Right lobe of liver (tissue), 6 donors: Measurements from ENCODE around the gene SGCA. TPM values are rescaled to one million over a fixed set of nuclear protein-coding genes. Genes with fewer than 3 reads are reported as not detected.

Source experiments
- ATAC-seq, 4 donors: fragments of 200-7000 bp; cut with Tn5 transposase; one replicate each; pipeline ENCODE4 v1.9.1; 2020; ENCODE audit warnings: mild to moderate bottlenecking in 4 of 4, moderate library complexity in 4 of 4
- DNase-seq, 3 donors: peaks; one replicate each; pipeline ENCODE4 v3.0.0-alpha.2; 2020
- H3K27ac ChIP-seq, 3 donors: fragments of 200-600 bp; one replicate each; pipeline ENCODE4 v1.8.0; 2022
- H3K27me3 ChIP-seq, 2 donors: fragments of 200-600 bp; one replicate each; pipeline ENCODE4 v1.8.0; 2022
- H3K36me3 ChIP-seq, 4 donors: fragments of 200-600 bp; sonication (generic) in 1 of 4; one replicate each; pipeline versions ENCODE4 v1.5.1 to v1.8.0; 2017 to 2022; ENCODE audit warnings: control low read depth in 1 of 4
- H3K4me1 ChIP-seq, 4 donors: fragments of 200-600 bp; sonication (generic) in 1 of 4; one replicate each; pipeline versions ENCODE4 v1.5.1 to v1.8.0; 2017 to 2022; ENCODE audit warnings: control low read depth in 1 of 4
- H3K4me3 ChIP-seq, 3 donors: fragments of 200-600 bp; one replicate each; pipeline ENCODE4 v1.8.0; 2022
- H3K9me3 ChIP-seq, 4 donors: fragments of 200-600 bp; sonication (generic) in 1 of 4; one replicate each; pipeline versions ENCODE4 v1.5.1 to v1.8.0; 2017 to 2022; ENCODE audit warnings: control low read depth in 1 of 4
- CTCF ChIP-seq, 4 donors: fragments of 200-600 bp in 3 of 4; fragments of 450-650 bp in 1 of 4; IDR thresholded peaks; one replicate each; pipeline versions ENCODE4 v1.5.1 to v1.8.0; 2016 to 2022; ENCODE audit warnings: antibody characterized with exemption in 4 of 4, mild to moderate bottlenecking in 2 of 4
- POLR2A ChIP-seq: fragments of 450-650 bp; IDR thresholded peaks from one replicate; pipeline ENCODE4 v1.6.1; 2017; ENCODE audit warnings: antibody characterized with exemption, mild to moderate bottlenecking
- WGBS: methylation state at CpG from one replicate; pipeline ENCODE4 v1.1.6; 2018; ENCODE audit warnings: low coverage, low lambda C conversion rate; ENCODE audit not compliant: insufficient coverage; ENCODE audit errors: missing lambda C conversion rate; 5-methylcytosine and 5-hydroxymethylcytosine counted together
- intact Hi-C, 2 donors: fragments of 100-400 bp; cut with DNase I; formaldehyde crosslinking; loops; one replicate each; pipeline versions ENCODE4 v1.11.2 to v1.14.1; 2022
- total RNA-seq, 6 experiments: library from RNA; depleted of rRNA in 2 of 6; stranded (reverse); fragments of >200 nt in 2 of 6; fragmentation: NEBNext Ultra II Directional in 3 of 6; extraction: Animal tissue kit (Norgen Biotek cat#: 25700) in 3 of 6; gene quantifications; one replicate each; pipeline versions ENCODE4 v1.1.0 to v1.2.4, GENCODE V29; 2016 to 2023
- donor health status: DM: no; HTN: yes; CAD: no.
- donor health status: DM: no; HTN: no; CAD: no.
- donor health status: DM: no; HTN: no; CAD: no.
- donor health status: DM: no; HTN: yes; CAD: no.
- donor health status: DM: no; HTN: yes; CAD: no.

Gene SGCA
- total RNA-seq, 6 experiments from 2014 or later: 0.48 to 2.8 (median 1.6) TPM

DNA sequence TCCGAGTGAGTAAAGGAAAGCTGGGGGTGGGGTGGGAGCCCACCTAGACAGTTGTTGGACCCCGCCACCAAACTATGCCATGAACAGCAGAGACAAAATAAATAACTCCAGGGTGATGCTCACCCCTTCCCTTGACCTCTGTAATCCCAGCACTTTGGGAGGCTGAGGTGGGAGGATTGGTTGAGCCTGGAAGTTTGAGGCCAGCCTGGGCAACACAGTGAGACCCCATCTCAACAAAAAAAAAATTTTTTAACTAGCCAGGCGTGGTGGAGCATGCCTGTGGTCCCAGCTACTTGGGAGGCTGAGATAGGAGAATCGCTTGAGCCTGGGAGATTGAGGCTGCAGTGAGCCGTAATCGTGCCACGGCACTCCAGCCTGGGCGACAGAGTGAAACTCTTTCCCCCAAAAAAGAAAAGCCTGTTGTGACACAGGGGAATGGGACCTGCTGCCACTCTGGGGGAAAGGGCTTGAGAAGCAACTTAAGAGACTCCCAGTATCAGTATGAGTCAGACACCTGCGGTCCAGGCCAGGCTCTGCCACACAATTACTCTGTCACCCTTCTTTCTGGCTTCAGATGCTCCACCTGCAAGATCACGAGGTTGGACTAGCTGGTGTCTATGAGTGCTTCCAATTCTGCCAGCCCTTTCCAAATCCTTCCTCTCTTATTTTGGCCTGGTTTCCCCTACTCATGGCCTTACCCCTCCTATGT, 5.0 kb downstream of the SGCA start:
- WGBS: 69% methylated on average over 3 of the region's 10 CpGs
- ATAC-seq (no peak), DNase-seq (no peak)
- Histone ChIP-seq H3K27ac (no peak overlapping the region), H3K27me3 (no peaks in the 10 kb centered on the region), H3K36me3 (no peaks in the 10 kb centered on the region), H3K4me1 (peaks cover 0 to 2% (median 0%) of the 10 kb centered on the region in 4 donors), H3K9me3 (no peaks in the 10 kb centered on the region), H3K4me3 (no peak overlapping the region)
- TF ChIP-seq CTCF (IDR thresholded peaks at IDR 0.05): no peak
- TF ChIP-seq POLR2A: no peak
- intact Hi-C loops: no loop called here

- no peaks in the 10 kb centered on the region for H3K36me3 ChIP-seq
- ATAC-seq (no peak), DNase-seq (no peak)
- no peak overlapping the region for H3K27ac ChIP-seq
- TF ChIP-seq CTCF (IDR thresholded peaks at IDR 0.05) (no peak), POLR2A (no peak)
- WGBS: 50% methylated on average over 2 of the region's 17 CpGs
- H3K4me1 ChIP-seq: peaks cover 0 to 6% (median 0%) of the 10 kb centered on the region in 4 donors
- H3K4me3 ChIP-seq: no peak overlapping the region
- intact Hi-C loops: no loop called here
- H3K9me3 ChIP-seq: no peaks in the 10 kb centered on the region
- H3K27me3 ChIP-seq: no peaks in the 10 kb centered on the region
Observed at GRCh38 chr17:50171371-50172071, 5.7 kb downstream of the SGCA start.

DNA sequence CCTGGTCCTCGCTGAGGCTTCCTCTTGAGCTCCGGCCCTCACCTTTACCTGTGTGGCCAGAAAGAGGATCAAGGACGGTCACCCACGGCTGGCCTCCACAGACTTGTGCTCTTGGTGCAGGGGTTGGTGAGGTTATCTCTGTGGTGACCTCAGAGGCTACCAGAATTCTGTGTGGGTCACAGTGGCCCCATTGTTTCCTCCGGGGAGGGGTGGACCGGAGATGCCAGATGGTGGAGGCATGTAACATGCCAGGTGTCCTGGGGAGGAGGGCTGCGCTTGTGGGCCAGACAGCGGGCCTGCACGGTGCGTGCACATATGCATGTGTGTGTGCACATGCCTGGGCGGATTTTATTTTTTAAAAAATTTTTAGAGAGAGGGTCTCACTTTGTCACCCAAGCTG, 6.3 kb downstream of the SGCA start:
- no peak overlapping the region for H3K27ac ChIP-seq
- no peak for DNase-seq
- intact Hi-C loops: no loop called here
- H3K27me3 ChIP-seq: no peaks in the 10 kb centered on the region
- TF ChIP-seq CTCF (IDR thresholded peaks at IDR 0.05) (no peak), POLR2A (no peak)
- 82% methylated on average over 3 of the region's 11 CpGs for WGBS
- H3K36me3 ChIP-seq: no peaks in the 10 kb centered on the region
- peaks cover 0 to 6% (median 0%) of the 10 kb centered on the region in 4 donors for H3K4me1 ChIP-seq
- no peaks in the 10 kb centered on the region for H3K9me3 ChIP-seq
- ATAC-seq: no peak
- no peak overlapping the region for H3K4me3 ChIP-seq

DNA sequence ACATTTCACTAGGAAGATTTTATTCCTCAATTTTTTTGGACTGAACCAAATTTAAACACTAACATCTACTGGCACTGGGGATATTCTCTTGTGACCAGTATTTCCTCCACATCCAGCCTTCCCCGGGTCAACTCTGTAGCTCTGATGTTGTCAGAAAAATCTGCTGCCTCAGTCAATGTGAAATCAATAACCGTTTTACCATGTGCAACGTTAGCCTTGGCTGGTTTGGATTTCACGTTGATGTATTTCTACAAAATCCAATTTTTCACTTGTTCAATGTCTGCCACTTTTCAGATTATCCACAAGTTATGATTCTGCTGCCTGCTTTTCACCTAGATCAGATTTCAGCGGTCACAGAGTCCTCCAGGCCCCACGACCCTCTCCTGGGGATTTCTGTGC, 7.1 kb downstream of the SGCA start:
- peak overlapping the region in 1 of 3 donors; percentile 37 for H3K27ac ChIP-seq
- H3K4me3 ChIP-seq: no peak overlapping the region
- no peaks in the 10 kb centered on the region for H3K9me3 ChIP-seq
- no peak for TF ChIP-seq CTCF (IDR thresholded peaks at IDR 0.05)
- no peak for TF ChIP-seq POLR2A
- WGBS: 40% methylated on average over 6 of the region's 6 CpGs
- peaks cover 0 to 7% (median 0%) of the 10 kb centered on the region in 4 donors for H3K4me1 ChIP-seq
- H3K36me3 ChIP-seq: no peaks in the 10 kb centered on the region
- DNase-seq (no peak), ATAC-seq (no peak)
- H3K27me3 ChIP-seq: no peaks in the 10 kb centered on the region
- intact Hi-C loops: no loop called here
